Esophagus squamous epithelium (tissue), 5 donors: ENCODE data around the gene GPSM1. TPM values are rescaled to one million over a fixed set of nuclear protein-coding genes. Genes with fewer than 3 reads are reported as not detected.

Experiments used
- DNase-seq: peaks from one replicate; lab custom pipeline; 2025; lab: John Stamatoyannopoulos, UW
- H3K27ac ChIP-seq, 4 donors: fragments of 200-600 bp; sonication (generic); one replicate each; pipeline ENCODE4 v1.5.1; 2016 to 2019; ENCODE audit warnings: mild to moderate bottlenecking in 1 of 4
- H3K27me3 ChIP-seq, 4 donors: fragments of 200-600 bp; sonication (generic); 1 replicate in 3 of 4; 2 replicates in 1 of 4; pipeline versions ENCODE4 v1.5.1 to v1.6.0; 2017 to 2021; ENCODE audit warnings: antibody characterized with exemption in 1 of 4
- H3K36me3 ChIP-seq, 3 donors: fragments of 200-600 bp; sonication (generic); one replicate each; pipeline ENCODE4 v1.5.1; 2016 to 2019
- H3K4me1 ChIP-seq, 3 donors: fragments of 200-600 bp; sonication (generic); one replicate each; pipeline ENCODE4 v1.5.1; 2017 to 2019
- H3K4me3 ChIP-seq, 4 donors: fragments of 200-600 bp; sonication (generic); 1 replicate in 3 of 4; 2 replicates in 1 of 4; pipeline ENCODE4 v1.5.1; 2016 to 2019; ENCODE audit warnings: mild to moderate bottlenecking in 2 of 4, moderate library complexity in 1 of 4
- H3K9me3 ChIP-seq, 3 donors: fragments of 200-600 bp; sonication (generic); one replicate each; pipeline ENCODE4 v1.5.1; 2016 to 2019
- POLR2A ChIP-seq, 4 donors: fragments of 450-650 bp; IDR thresholded peaks; one replicate each; pipeline ENCODE4 v1.6.1; 2017; ENCODE audit warnings: antibody characterized with exemption in 4 of 4, mild to moderate bottlenecking in 4 of 4, moderate library complexity in 3 of 4
- WGBS, 2 donors: methylation state at CpG; one replicate each; pipeline ENCODE4 v1.1.5; 2018; 5-methylcytosine and 5-hydroxymethylcytosine counted together
- intact Hi-C: fragments of 100-400 bp; cut with DNase I; formaldehyde crosslinking; loops from one replicate; pipeline ENCODE4 v1.15.0; 2022
- total RNA-seq, 4 donors: library from RNA; depleted of rRNA; stranded (reverse); fragments of >200 nt; gene quantifications; one replicate each; pipeline ENCODE4 v1.1.0, GENCODE V29; 2016
- TF ChIP-seq, protein P1 (sequence below), 6 experiments: fragments of 450-650 bp in 4 of 6; fragments of 200-600 bp in 2 of 6; sonication (generic) in 2 of 6; IDR thresholded peaks; one replicate each; pipeline ENCODE4 v1.5.1; 2016 to 2019; ENCODE audit warnings: antibody characterized with exemption in 6 of 6, mild to moderate bottlenecking in 4 of 6, moderate library complexity in 4 of 6
- donor health status: DM: yes; HTN: yes; CAD: no.

GPSM1 gene
- total RNA-seq, 4 donors from 2014 or later, result 0.72 to 8.2 (median 1.9) TPM

DNA sequence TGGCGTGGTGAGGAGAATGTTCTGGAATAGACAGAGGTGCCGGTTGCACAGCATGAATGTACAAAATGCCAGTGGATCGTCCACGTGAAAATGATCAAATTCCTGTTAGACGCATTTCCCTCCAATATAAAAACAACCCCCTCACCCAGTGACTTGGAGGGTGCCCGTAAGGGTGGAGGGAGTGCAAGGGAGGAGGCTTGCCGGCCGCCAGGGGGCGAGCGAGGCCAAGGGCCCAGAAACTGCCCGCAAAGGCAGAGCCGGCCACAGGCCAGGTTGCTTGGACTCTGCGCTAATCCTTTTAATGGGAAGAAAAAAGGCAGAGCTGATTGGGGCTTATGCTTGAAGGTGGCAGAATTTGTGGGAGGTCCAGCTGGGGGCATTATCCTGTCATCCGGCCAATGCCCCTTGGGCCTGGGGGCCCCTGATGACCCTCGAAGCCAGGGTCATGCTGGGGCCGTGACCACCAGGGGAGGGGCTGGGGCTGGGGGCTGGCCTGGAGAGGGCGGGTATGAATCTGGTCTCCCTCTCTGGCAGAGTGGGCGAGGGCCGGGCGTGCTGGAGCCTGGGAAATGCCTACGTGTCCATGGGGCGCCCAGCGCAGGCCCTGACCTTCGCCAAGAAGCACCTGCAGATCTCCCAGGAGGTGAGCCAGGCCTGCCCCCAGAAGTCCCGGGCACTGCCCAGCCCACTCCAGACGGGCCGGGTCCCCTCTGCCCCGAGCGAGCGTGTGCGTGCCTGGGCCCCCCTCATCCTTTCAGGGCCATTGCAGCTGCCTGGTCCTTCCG lies 12.0 kb downstream of the GPSM1 start:
- Histone ChIP-seq H3K36me3 (peaks cover 0 to 24% (median 0%) of the 10 kb centered on the region in 3 donors), H3K4me3 (no peak overlapping the region), H3K27ac (no peak overlapping the region), H3K27me3 (peaks cover 0 to 14% (median 0%) of the 10 kb centered on the region in 4 donors), H3K4me1 (peaks cover 14 to 26% (median 16%) of the 10 kb centered on the region in 3 donors), H3K9me3 (no peaks in the 10 kb centered on the region)
- no peak for TF ChIP-seq POLR2A (IDR thresholded peaks at IDR 0.05)
- TF ChIP-seq, protein P1, sequence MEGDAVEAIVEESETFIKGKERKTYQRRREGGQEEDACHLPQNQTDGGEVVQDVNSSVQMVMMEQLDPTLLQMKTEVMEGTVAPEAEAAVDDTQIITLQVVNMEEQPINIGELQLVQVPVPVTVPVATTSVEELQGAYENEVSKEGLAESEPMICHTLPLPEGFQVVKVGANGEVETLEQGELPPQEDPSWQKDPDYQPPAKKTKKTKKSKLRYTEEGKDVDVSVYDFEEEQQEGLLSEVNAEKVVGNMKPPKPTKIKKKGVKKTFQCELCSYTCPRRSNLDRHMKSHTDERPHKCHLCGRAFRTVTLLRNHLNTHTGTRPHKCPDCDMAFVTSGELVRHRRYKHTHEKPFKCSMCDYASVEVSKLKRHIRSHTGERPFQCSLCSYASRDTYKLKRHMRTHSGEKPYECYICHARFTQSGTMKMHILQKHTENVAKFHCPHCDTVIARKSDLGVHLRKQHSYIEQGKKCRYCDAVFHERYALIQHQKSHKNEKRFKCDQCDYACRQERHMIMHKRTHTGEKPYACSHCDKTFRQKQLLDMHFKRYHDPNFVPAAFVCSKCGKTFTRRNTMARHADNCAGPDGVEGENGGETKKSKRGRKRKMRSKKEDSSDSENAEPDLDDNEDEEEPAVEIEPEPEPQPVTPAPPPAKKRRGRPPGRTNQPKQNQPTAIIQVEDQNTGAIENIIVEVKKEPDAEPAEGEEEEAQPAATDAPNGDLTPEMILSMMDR (IDR thresholded peaks at IDR 0.05), result peak; percentile 66 to 91 (median 86)
- WGBS, 2 donors, result 44 to 60% methylated on average over 8 to 14 of the region's 32 CpGs
- no peak for DNase-seq
- intact Hi-C loops, result no loop called here

DNA sequence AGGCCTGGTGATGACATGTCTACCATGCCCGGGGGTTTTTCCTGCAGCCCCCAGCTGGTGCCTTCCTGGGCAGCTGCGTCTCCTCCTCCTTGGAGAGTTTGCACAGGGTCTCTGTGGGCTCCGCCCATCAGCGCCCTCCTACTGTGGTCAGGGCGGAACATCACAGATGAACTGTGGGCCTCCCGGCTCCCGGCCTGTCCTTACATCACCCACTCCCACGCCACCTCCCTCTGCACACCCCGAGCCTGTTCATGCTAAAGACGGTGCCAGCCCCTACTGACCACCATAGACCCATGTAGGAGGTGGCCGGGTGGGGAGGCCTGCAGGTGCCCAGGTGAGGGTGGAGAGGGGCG lies 12.6 kb downstream of the GPSM1 start:
- Histone ChIP-seq H3K4me3 (no peak overlapping the region), H3K27me3 (peaks cover 0 to 14% (median 0%) of the 10 kb centered on the region in 4 donors), H3K4me1 (peaks cover 16 to 32% (median 17%) of the 10 kb centered on the region in 3 donors), H3K9me3 (no peaks in the 10 kb centered on the region), H3K36me3 (peaks cover 0 to 24% (median 0%) of the 10 kb centered on the region in 3 donors), H3K27ac (no peak overlapping the region)
- 100% methylated on average over 1 of the region's 12 CpGs; no CpG with 5 or more reads in 1 of the 2 donors for WGBS, 2 donors
- TF ChIP-seq, protein P1 (IDR thresholded peaks at IDR 0.05), result no peak
- TF ChIP-seq POLR2A (IDR thresholded peaks at IDR 0.05), result no peak
- no peak for DNase-seq
- intact Hi-C loops, result no loop called here

DNA sequence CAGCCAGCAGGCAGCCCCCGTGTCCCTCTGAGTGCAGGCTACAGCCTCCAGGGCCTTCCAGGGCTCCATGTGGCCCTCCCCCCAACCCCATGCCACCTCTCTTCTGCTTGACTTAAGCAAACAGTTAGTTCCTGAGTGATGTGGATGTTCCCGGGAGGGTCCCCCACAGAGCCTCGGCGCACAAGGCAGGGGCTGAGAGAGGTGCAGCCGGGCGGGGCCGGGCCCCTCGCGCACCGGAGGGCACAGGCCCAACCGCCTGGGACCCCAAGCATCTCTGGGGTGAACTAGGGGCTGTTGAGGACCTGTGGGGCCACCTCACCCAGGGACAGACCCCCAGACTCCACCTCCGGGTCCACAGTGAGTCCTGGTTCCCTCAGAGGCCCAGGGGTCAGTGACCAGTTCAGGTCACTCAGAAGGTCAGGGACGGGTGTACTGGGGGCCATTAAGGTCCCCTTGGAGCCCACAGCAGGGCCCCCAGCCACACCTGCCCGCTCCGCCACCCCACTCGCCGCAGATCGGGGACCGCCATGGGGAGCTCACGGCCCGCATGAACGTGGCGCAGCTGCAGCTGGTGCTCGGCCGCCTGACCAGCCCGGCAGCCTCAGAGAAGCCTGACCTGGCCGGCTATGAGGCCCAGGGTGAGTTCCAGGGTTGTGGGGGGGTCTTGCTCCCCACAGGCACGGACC lies 13.2 kb downstream of the GPSM1 start:
- intact Hi-C loops, result no loop called here
- Histone ChIP-seq H3K27me3 (peaks cover 0 to 18% (median 0%) of the 10 kb centered on the region in 4 donors), H3K36me3 (peaks cover 0 to 24% (median 0%) of the 10 kb centered on the region in 3 donors), H3K9me3 (no peaks in the 10 kb centered on the region), H3K4me1 (peaks cover 19 to 36% (median 21%) of the 10 kb centered on the region in 3 donors), H3K4me3 (no peak overlapping the region), H3K27ac (no peak overlapping the region)
- no peak for TF ChIP-seq POLR2A (IDR thresholded peaks at IDR 0.05)
- TF ChIP-seq, protein P1 (IDR thresholded peaks at IDR 0.05), result no peak
- DNase-seq, result no peak
- WGBS, 2 donors, result 60 to 100% methylated on average over 1 of the region's 28 CpGs

DNA sequence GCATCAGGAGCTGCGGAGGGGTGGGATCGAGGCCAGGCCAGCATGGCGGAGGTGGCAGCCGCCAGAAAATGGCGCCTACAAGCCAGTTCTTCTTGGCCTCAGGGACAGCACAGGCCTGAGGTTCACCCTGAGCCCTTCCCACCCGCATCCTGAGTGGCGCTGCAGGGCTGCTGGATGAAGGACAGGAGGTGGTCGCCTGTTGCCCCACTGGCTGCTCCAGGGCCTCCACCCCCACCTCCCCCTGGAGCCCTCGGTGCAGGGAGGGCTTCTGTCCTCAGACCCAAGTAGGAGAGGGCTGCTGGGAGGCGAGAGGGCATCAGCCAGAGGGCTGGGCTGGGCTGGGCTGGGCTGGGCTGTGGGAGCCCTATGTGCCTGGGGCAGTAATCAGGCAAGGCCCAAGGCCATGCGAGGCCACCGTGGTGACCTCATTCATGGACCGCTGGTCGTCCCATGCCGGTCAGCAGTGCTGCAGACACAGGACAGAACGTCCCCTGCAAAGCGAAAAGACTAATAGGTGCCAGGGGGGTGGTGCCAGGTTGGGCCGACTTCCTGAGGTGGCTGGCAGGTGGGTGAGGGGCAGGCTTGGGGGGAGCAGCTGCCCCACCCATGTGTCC lies 13.8 kb downstream of the GPSM1 start:
- no peak overlapping the region for H3K27ac ChIP-seq
- peaks cover 23 to 39% (median 27%) of the 10 kb centered on the region in 3 donors for H3K4me1 ChIP-seq
- H3K27me3 ChIP-seq, result peaks cover 0 to 23% (median 0%) of the 10 kb centered on the region in 4 donors
- intact Hi-C loops, result no loop called here
- no peak for DNase-seq
- WGBS, 2 donors, result 79 to 89% methylated on average over 3 to 10 of the region's 18 CpGs
- H3K36me3 ChIP-seq, result peaks cover 0 to 24% (median 0%) of the 10 kb centered on the region in 3 donors
- H3K4me3 ChIP-seq, result no peak overlapping the region
- H3K9me3 ChIP-seq, result no peaks in the 10 kb centered on the region
- TF ChIP-seq POLR2A (IDR thresholded peaks at IDR 0.05), result no peak
- TF ChIP-seq, protein P1 (IDR thresholded peaks at IDR 0.05), result no peak
